Measurements from ENCODE around the gene ARID3A. TPM values are rescaled to one million over a fixed set of nuclear protein-coding genes. Genes with fewer than 3 reads are reported as not detected.
"Not testable (repeated sequence)": the region's sequence is repeated elsewhere in the genome, so short reads cannot be mapped to it uniquely, and the experiment has no call there.

ARID3A gene
- total RNA-seq, result 10 to 100 TPM; 25.1 to 36.0 TPM

GRCh38 chr19:925526-926322 lies at the start of gene ARID3A:
TSS of gene ARID3A (plus strand) at chr19:926035. CDS start at chr19:929529, 3,494 bp downstream.
- DNase-seq (peak; percentile 85), ATAC-seq (peak; percentile 42)
- H3K9me3 Mint-ChIP-seq (ENCODE audit: low read depth), result no peaks in the 10 kb centered on the region
- H3K27me3 Mint-ChIP-seq, result no peaks in the 10 kb centered on the region
- H3K4me1 Mint-ChIP-seq, result peaks cover 17% of the 10 kb centered on the region
- ChIA-PET POLR2A (no interaction called here), CTCF (interaction anchor here (1.2 to 3.2 kb wide), 3 partner anchors 56 to 62 kb away, joined by 3 to 26 read pairs (median 5); partner anchors contain the start of gene WDR18)
- intact Hi-C loops (cut with DNase I, micrococcal nuclease), result loop anchor here (1.0 to 10.0 kb wide), 6 partner anchors 59 to 319 kb away; partner anchors contain the start of genes WDR18 (in 2 of the 2), ATP5F1D (in 1 of the 2), MIDN (in 1 of the 2) and PTBP1 (in 1 of the 2)
- H3K36me3 Mint-ChIP-seq (ENCODE audit: low read depth), result peaks cover 5% of the 10 kb centered on the region
- peak within 1 kb of the TSS; percentile 70 for H3K4me3 Mint-ChIP-seq
- H3K27ac Mint-ChIP-seq, result peak within 1 kb of the TSS; percentile 37

GRCh38 chr19:876089-876488 lies 49.7 kb upstream of the ARID3A start:
- ATAC-seq, result no peak
- Mint-ChIP-seq H3K36me3 (ENCODE audit: low read depth) (peaks cover 5% of the 10 kb centered on the region), H3K4me1 (peaks cover 12% of the 10 kb centered on the region), H3K4me3 (no peak overlapping the region), H3K27me3 (no peaks in the 10 kb centered on the region), H3K9me3 (ENCODE audit: low read depth) (no peaks in the 10 kb centered on the region), H3K27ac (no peak overlapping the region)
- DNase-seq, result no peak
- intact Hi-C loops (cut with DNase I, micrococcal nuclease), result no loop called here
- ChIA-PET POLR2A (interaction anchor here (0.6 kb wide), 1 partner anchor 12 kb away, joined by 7 read pairs; no protein-coding TSS in a partner anchor), CTCF (interaction anchor here (0.7 kb wide), 1 partner anchor 154 kb away, joined by 3 read pairs; no protein-coding TSS in a partner anchor)

- DNase-seq (no peak), ATAC-seq (no peak)
- H3K27me3 Mint-ChIP-seq, result no peaks in the 10 kb centered on the region
- ChIA-PET POLR2A (no interaction called here), CTCF (no interaction called here)
- H3K9me3 Mint-ChIP-seq (ENCODE audit: low read depth), result no peaks in the 10 kb centered on the region
- intact Hi-C loops (cut with DNase I, micrococcal nuclease), result no loop called here
- H3K36me3 Mint-ChIP-seq (ENCODE audit: low read depth), result peaks cover 7% of the 10 kb centered on the region
- no peak overlapping the region for H3K27ac Mint-ChIP-seq
- no peak overlapping the region for H3K4me3 Mint-ChIP-seq
- H3K4me1 Mint-ChIP-seq, result peaks cover 9% of the 10 kb centered on the region
Measured at GRCh38 chr19:876780-877314, 49.0 kb upstream of the ARID3A start.

GRCh38 chr19:877992-878660 lies 47.7 kb upstream of the ARID3A start:
- H3K4me3 Mint-ChIP-seq; CTCF ChIA-PET; H3K27ac Mint-ChIP-seq; ATAC-seq; H3K4me1 Mint-ChIP-seq; H3K27me3 Mint-ChIP-seq; H3K9me3 Mint-ChIP-seq (ENCODE audit: low read depth); DNase-seq; intact Hi-C loops (cut with DNase I, micrococcal nuclease): not testable (repeated sequence)
- peaks cover 15% of the 10 kb centered on the region for H3K36me3 Mint-ChIP-seq (ENCODE audit: low read depth)
- POLR2A ChIA-PET, result interaction anchor here (0.6 to 1.3 kb wide), 2 partner anchors 15 to 20 kb away, joined by 3 to 5 read pairs; partner anchors contain the start of genes MED16 and RNU6-9

- CTCF ChIA-PET; H3K27ac Mint-ChIP-seq; H3K4me3 Mint-ChIP-seq; H3K4me1 Mint-ChIP-seq; DNase-seq; ATAC-seq; H3K9me3 Mint-ChIP-seq (ENCODE audit: low read depth); H3K27me3 Mint-ChIP-seq; intact Hi-C loops (cut with DNase I, micrococcal nuclease): not testable (repeated sequence)
- H3K36me3 Mint-ChIP-seq (ENCODE audit: low read depth), result peaks cover 15% of the 10 kb centered on the region
- POLR2A ChIA-PET, result interaction anchor here (0.6 to 1.3 kb wide), 2 partner anchors 14 to 21 kb away, joined by 3 to 5 read pairs; partner anchors contain the start of genes MED16 and RNU6-9
Measured at GRCh38 chr19:878751-879561, 46.9 kb upstream of the ARID3A start.

- H3K27ac Mint-ChIP-seq, result no peak overlapping the region
Measured at GRCh38 chr19:879711-880438, 46.0 kb upstream of the ARID3A start.

GRCh38 chr19:881385-882071 lies 44.3 kb upstream of the ARID3A start:
- Mint-ChIP-seq H3K4me3 (no peak overlapping the region), H3K9me3 (ENCODE audit: low read depth) (no peaks in the 10 kb centered on the region), H3K27me3 (no peaks in the 10 kb centered on the region), H3K36me3 (ENCODE audit: low read depth) (peaks cover 15% of the 10 kb centered on the region), H3K4me1 (no peaks in the 10 kb centered on the region), H3K27ac (no peak overlapping the region)
- intact Hi-C loops (cut with DNase I, micrococcal nuclease), result no loop called here
- POLR2A ChIA-PET, result no interaction called here
- DNase-seq (no peak), ATAC-seq (no peak)
- CTCF ChIA-PET, result no interaction called here

More at GRCh38 chr19:879711-880438, 46.0 kb upstream of the ARID3A start:
- no peaks in the 10 kb centered on the region for H3K27me3 Mint-ChIP-seq
- H3K36me3 Mint-ChIP-seq (ENCODE audit: low read depth), result peaks cover 15% of the 10 kb centered on the region
- POLR2A ChIA-PET, result interaction anchor here (1.3 kb wide), 1 partner anchor 13 kb away, joined by 3 read pairs; the partner anchor contains the start of genes MED16 and RNU6-9
- no peaks in the 10 kb centered on the region for H3K4me1 Mint-ChIP-seq
- CTCF ChIA-PET, result interaction anchor here (1.0 kb wide), 1 partner anchor 49 kb away, joined by 3 read pairs; no protein-coding TSS in a partner anchor
- DNase-seq, result no peak
- ATAC-seq, result no peak
- no peak overlapping the region for H3K4me3 Mint-ChIP-seq
- intact Hi-C loops (cut with DNase I, micrococcal nuclease), result no loop called here
- no peaks in the 10 kb centered on the region for H3K9me3 Mint-ChIP-seq (ENCODE audit: low read depth)

GRCh38 chr19:882871-883497 lies 42.9 kb upstream of the ARID3A start:
- DNase-seq (no peak), ATAC-seq (no peak)
- H3K27ac Mint-ChIP-seq, result no peak overlapping the region
- no peak overlapping the region for H3K4me3 Mint-ChIP-seq
- peaks cover 17% of the 10 kb centered on the region for H3K36me3 Mint-ChIP-seq (ENCODE audit: low read depth)
- no peaks in the 10 kb centered on the region for H3K27me3 Mint-ChIP-seq
- intact Hi-C loops (cut with DNase I, micrococcal nuclease), result no loop called here
- H3K9me3 Mint-ChIP-seq (ENCODE audit: low read depth), result no peaks in the 10 kb centered on the region
- ChIA-PET POLR2A (no interaction called here), CTCF (no interaction called here)
- H3K4me1 Mint-ChIP-seq, result no peaks in the 10 kb centered on the region

- ChIA-PET CTCF (no interaction called here), POLR2A (no interaction called here)
- Mint-ChIP-seq H3K27me3 (no peaks in the 10 kb centered on the region), H3K9me3 (ENCODE audit: low read depth) (no peaks in the 10 kb centered on the region), H3K4me3 (no peak overlapping the region), H3K27ac (no peak overlapping the region), H3K36me3 (ENCODE audit: low read depth) (peaks cover 17% of the 10 kb centered on the region), H3K4me1 (peaks cover 1% of the 10 kb centered on the region)
- ATAC-seq, result peak; percentile 33
- no peak for DNase-seq
- intact Hi-C loops (cut with DNase I, micrococcal nuclease), result no loop called here
Measured at GRCh38 chr19:883661-884211, 42.1 kb upstream of the ARID3A start.

Measured in activated CD4-positive, alpha-beta T cell treated with anti-CD3 and anti-CD28 coated beads for 36 hours (primary cell).